Activated CD4-positive, alpha-beta T cell treated with anti-CD3 and anti-CD28 coated beads for 48 hours (primary cell): Measurements from ENCODE around the gene SNAP29.
"Not testable (repeated sequence)": the region's sequence is repeated elsewhere in the genome, so short reads cannot be mapped to it uniquely, and the experiment has no call there.

Source experiments
- DNase-seq: peaks from one replicate; pipeline ENCODE4 v3.0.0-alpha.2; 2020

SNAP29 gene

DNA sequence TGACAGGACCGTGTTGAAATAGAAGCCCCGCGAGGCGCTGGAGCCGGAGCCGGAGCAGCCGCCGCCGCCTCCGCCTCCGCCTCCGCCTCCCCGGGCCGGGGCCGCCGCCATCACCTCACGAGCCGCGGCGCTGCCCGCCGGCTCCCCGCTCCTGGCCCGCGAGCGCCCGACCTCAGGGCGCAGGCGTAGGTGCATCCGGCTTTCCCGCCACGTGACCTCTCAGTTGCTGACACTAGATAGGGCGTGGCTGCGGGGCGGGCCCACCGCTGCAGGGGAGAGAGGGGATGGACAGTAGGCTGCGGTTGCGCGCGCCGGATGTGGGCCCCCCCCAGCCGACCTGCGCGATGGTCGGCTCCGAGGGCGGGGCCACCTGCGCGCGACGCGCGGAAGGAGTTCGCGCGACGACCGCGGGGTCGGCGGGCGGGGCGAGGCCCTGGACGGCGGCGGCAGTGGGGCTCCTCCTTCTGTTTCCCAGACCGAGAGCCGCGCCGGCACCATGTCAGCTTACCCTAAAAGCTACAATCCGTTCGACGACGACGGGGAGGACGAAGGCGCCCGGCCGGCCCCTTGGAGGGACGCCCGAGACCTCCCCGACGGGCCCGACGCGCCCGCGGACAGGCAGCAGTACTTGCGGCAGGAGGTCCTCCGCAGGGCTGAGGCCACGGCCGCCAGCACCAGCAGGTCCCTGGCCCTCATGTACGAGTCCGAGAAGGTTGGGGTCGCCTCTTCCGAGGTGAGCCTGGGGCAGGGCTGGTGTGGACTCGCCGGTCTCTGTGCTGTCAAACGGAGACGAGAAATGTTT is at the start of gene SNAP29, which contains the start of gene PI4KA:
SNAP29 (plus strand) TSS at position 393 of the 802 bp plus-strand sequence; CDS start at position 497, 104 bp downstream.
PI4KA (minus strand) TSS at position 197 of the 802 bp plus-strand sequence; CDS start at position 111, 86 bp downstream.
- peak; percentile 99 for DNase-seq

DNA sequence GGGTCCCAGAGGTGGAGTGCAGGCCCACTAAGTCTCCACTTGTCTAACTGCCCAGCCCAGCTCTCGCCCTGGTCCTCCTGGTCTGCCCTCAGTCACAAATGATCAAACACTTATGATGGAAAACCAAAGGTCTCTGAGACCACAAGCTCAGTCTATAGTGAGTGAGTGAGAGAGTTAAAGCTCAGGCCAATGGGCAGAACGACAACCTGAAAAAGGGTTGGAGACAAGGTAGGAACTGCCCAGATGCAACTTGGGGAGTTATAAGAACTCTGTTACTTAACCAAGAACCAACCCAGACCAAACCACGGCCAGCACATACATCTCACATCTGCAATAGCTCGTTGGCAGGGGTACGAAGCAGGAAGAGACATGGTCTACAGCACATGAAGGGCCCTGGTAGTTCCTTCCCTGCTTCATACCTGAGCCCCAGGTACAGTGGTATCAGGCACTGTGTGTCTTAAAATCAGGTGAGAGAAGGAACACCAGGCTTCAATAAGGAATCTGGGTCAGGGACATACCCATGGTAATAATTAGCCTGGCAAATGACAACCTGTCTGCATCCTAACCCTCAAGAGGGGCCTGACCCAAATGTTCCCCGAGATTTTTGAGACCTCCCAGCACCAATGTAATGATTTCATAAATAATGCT is 49.1 kb upstream of the SNAP29 start:
- no peak for DNase-seq

DNA sequence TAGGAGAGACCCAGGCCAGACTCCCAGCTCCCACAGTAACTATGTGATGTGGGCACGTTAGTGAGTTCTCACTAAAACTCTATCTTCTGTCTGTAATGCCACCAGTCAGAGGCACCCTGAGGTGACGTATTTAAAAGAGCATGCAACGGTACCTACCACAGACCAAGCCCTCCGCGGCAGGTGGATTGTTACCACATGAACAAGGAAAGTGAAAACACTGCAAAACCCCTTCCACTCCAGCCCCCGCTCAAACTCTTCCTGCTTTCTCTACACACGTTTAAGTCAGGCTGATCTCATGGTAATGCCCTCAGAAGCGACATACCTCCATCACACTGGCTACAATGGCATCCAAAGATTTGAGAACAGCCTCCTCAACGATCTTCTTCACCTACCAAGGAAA is 48.2 kb upstream of the SNAP29 start:
- DNase-seq, result peak; percentile 39

DNA sequence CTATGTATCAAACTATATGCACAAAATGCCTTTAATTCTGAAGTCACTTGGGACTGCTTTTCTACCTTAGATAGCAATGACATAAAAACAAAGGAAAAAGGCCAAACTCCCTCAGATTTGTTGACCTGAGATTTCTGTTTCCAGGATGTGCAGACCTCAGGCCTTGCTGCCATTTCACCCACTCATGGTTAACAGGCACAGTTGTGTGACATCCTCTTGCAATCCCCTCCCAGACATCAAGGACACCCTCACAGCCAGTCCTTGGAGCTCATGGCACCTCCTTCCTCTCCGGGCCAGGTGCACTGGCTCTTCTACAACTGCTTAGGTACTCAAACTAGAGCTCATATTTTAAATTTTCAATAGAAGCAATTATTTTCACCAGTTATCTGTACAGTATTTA is 47.6 kb upstream of the SNAP29 start:
- DNase-seq, result no peak

DNA sequence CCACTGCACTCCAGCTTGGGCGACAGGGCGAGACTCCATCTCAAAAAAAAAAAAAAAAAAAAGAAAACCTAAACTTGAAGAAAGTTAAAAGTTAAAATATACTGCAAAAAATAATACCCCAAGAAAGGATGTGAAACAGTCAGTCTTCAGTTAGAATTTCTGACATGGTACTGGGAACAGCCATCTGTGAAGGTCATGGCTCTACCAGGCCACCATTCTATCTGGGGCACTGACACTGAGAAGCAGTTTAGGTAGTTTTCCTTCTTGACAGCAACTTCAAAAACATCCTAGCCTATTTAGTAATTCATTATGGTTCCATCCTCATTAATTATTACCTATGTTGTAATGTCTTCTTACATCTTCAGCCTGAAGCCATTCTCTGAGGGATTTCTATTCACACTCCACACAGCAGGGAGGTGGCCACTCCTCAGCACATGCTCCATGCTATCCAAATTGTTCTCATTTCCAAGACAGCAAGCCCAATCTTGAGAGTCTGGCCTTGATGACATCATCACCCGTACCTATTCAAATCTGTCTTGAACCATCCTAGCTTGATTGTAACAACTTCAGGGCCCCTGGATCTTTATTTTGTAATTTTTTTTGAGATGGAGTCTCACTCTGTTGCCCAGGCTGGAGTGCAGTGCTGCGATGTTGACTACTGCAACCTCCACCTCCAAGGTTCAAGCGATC is 46.7 kb upstream of the SNAP29 start:
- no peak for DNase-seq

DNA sequence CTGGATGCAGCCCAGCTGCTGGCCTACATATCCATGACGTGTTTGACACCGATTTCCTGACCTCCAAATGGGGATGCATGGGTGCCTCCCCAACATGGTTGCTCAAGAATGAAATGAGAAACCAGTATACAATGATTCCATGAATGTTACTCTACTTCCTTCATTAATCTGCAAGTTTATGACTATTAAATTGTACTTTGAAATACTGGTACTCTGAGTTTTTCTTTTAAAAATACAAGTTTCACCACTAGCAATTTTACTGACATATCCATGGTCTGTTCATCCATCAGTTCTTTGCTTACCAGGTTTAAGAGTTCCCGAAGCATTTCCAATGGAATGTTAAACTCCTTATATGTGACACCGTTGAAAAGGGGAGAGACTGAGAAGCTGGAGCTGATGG is 45.8 kb upstream of the SNAP29 start:
- DNase-seq, result no peak

DNA sequence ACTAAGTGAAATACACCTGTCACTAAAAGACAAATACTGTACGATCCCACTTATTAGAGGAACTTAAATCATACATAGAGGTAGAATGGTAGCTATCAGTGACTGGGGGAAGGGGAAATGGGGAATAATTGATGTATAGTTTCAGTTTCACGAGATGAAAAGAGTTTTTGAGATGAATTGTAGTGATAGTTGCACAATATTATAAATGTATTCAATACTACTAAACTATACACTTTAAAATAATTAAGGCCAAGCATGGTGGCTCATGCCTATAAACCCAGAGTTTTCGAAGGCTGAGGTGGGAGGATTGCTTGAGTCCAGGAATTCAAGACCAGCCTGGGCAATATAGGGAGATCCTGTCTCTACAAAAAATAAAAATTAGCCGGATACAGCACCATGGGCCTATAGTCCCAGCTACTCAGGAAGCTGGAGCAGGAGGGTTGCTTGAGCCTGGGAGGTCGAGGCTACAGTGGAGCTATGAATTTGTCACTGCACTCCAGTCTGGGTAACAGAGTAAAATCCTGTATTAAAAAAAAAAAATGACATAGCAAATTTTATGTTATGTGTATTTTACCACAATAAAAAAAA is 44.5 kb upstream of the SNAP29 start:
- no peak for DNase-seq

DNA sequence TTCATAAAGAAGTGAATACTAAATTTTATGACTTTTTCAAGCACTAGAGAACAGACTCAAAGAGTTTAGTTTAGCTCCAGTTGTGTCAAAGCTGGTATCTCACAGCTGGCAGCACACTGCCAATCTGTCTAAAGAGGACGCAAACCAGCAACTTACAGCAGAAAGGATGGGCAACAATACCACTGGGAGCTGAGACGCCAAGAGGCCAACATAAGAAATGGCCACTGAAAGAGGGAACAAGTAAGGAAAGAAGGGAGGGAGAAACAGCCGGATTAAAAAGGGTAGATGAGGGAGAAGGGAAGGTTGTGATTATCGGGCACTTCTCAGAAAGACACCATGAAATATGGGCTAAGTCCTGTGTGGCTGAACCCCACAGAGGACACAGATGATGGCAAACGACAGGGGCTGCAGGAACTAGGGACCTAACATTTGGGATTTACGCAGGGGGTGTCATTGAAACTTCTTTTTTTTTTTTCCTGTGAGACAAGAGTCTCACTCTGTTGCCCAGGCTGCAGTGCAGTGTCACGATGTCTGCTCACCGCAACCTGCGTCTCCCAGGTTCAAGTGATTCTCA is 43.2 kb upstream of the SNAP29 start:
- DNase-seq, result no peak

DNA sequence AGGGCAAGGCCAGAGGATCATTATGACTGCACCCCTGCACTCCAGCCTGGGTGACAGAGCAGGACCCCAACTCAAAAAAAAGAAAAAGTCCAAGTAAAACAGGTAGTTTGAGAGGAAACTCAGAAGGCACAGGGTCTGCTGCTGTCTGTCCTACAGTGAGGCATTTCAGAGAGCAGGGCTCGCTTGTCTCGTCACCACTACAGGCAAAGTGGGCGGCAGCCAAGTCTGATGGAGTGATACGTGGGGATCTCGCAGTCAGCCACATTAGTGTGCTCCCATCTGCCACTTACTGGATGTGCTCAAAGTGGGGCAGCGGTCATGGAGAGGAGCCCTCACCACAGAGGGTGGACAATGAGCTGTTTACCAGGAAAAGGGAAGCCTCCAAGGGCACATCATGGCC is 42.2 kb upstream of the SNAP29 start:
- no peak for DNase-seq

DNA sequence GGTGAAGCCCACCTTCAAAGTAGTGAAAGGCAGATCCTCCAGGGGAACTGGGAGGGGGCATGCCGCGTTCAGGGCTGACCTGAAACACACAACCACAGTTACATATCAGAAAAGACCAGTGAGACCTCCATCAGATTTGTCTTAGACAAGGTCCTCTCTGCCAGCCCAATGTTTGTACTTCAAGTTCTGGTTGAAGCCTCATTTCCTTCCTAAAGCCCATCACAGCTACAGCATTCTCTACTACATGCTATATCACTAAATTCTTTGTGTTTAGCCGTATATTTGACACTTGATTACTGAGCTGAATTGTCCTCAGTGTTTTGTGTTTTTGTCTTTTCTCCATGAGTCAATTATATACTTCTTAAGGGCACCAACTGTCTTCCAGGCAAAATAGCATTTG is 40.3 kb upstream of the SNAP29 start:
- DNase-seq, result no peak

DNA sequence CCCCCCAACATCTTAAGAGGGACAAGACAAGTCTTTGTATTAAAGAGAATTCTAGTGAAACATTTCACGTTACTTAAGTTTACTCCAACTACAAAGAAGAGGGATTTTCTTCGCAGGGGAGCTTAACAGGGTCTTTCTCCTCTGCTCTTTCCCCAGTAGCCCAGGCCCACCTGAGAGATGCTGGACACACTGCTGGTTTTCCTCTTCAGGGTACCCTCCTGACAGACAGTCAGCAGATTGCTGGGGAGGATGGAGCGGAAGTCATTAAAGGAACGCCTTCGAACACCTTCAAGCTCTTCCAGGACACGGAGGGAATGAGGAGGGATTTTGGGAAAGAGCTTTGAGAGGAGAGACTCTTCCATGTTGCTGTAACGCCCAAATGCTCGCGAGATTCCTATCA is 39.3 kb upstream of the SNAP29 start:
- no peak for DNase-seq

DNA sequence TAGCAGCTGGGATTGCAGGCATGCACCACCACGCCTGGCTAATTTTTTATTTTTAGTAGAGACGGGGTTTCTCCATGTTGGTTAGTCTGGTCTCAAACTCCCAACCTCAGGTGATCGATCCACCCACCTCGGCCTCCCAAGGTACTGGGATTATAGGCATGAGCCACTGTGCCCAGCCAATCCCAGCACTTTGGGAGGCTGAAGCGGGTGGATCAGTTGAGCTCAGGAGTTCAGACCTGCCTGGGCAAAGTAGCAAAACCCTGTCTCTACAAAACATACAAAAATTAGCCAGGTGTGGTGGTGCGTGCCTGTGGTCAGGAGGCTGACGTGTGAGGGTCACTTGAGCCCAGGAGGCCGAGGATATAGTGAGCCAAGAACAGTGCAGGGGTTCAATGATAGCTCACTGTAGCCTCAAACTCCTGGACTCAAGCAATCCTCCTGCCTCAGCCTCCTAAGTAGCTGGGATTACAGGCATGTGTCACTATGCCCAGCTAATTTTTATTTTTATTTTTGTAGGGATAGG is 37.0 kb upstream of the SNAP29 start:
- not testable (repeated sequence) for DNase-seq

DNA sequence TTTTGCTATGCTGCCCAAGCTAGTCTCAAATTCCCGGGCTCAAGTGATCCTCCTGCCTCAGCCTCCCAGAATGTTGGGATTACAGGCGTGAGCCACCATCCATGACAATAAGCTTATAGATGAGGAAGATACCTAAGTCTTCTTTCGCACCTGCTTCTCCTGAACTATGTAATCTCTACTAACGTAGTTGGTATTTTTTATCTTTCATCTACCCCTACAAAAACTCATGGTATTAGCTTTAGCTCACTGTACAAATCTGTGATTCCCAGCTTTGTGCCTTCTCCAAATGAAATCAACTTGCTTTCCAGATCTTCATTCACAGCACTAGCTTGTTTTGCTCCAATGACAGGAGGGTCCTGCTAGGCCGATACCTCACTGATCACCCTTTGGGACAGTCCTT is 36.6 kb upstream of the SNAP29 start:
- DNase-seq, result no peak

DNA sequence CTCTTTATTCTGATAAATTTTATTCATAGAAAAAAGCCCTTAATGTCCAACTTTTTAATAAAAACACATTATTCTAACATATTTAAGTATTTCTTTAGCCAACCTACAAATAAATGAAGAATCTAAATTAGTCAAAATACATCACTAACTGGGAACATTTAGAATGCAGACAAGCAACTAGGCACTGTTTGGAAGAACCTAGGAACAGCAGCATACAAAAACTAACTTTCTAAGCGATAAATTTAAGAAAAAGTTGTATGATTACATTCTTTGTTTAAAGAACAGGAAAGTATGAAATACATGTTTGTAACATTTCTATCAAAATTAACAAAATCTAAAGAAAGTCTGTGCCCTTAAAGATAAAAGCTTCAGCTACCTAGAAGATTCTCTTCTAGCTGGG is 35.5 kb upstream of the SNAP29 start:
- DNase-seq, result no peak

DNA sequence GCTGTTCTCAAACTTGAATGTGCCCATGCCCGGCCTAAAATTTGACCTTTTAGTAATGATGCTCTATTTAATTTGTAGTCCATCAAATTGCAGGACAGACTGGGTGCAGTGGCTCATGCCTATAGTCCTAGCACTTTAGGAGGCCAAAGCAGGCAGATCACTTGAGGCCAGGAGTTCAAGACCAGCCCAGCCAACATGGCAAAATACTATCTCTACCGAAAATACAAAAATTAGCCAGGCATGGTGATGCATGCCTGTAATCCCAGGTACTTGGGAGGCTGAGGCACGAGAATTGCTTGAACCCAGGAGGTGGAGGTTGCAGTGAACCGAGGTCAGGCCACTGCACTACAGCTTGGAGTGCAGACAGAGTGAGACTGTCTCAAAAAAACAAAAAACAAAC is 33.6 kb upstream of the SNAP29 start:
- DNase-seq, result not testable (repeated sequence)

DNA sequence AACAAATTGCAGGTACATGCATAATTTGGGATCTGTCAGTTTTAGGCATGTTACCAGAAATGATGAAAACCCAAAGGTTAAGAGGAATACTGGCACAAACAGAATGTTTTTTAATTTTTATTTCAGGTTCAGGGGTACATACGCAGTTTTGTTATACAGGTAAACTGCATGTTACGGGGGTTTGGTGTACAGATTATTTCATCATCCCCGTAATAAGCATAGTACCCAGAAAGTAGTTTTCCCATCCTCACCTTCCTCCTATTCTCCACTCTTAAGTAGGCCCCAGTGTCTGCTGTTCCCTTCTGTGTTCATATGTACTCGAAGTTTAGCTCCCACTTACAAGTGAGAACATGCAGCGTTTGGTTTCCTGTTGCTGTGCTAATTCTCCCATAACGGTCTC is 33.2 kb upstream of the SNAP29 start:
- DNase-seq, result no peak

DNA sequence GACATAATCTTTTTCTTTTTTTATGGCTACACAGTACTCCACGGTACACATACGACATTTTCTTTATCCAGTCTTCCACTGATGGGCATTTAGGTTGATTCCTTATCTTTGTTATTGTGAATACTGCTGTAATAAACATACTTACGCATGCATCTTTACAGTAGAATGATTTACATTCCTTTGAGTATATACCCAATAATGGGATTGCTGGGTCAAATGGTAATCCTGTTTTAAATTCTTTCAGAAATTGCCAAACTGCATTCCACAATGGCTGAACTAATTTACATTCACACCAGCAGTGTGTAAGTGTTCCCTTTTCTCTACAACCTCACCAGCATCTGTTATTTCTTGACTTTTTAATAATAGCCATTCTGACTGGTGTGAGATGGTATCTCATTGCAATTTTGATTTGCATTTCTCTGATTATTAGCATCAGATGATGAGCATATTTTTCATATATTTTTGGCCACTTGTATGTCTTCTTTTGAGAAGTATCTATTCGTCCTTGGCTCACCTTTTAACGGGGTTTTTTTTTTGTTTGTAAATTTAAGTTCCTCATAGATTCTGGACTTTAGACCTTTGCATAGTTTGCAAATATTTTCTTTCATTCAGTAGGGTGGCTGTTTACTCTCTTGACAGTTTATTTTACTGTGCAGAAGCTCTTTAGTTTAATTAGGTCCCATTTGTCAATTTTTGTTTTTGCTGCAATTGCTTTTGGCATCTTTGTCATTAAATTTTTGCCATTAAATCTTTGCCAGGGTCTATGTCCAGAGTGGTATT is 32.2 kb upstream of the SNAP29 start:
- DNase-seq, result not testable (repeated sequence)

DNA sequence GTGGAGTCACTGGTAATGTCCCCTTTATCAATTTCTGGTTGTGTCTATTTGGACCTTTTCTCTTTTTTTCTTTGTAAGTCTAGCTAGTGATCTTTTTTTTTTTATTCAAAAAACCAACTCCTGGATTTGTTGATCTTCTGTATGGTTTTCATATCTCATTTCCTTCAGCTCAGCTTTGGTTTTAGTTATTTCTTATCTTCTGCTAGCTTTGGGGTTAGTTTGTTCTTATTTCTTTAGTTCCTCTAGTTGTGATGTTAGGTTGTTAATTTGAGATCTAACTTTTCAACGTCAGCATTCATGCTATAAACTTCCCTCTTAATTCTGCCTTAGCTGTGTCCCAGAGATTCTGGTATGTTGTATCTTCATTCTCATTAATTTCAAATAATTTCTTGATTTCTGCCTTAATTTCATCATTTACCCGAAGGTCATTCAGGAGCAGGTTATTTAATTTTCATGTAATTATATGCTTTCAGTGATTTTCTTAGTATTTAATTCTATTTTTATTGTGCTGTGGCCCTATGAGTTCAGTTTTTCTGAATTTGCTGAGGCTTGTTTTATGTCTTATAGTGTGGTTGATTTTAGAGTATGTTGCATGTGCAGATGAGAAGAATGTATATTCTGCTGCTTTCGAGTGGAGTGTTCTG is 29.2 kb upstream of the SNAP29 start:
- DNase-seq, result no peak

DNA sequence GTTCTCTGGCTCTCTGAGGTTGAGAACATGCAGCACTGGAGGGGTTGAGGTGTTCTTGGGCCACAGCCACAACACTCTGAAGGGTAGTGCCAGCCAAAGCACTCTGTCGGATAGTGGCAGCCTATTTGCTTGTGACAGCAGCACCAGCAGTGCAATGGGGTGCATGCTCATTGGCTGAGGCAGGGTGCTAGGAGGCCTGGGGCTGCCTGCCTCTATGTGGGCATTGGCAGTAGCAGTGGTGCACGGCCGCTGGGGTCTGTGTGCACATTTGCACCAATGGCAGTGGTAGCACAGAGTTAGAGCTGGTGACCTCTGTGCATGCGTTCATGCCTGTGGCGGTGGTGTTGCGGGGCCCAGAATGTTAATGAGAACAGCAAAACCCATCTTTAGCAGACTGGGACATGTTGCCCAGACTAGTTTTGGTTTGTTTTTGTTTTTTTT is 25.6 kb upstream of the SNAP29 start:
- DNase-seq, result no peak

DNA sequence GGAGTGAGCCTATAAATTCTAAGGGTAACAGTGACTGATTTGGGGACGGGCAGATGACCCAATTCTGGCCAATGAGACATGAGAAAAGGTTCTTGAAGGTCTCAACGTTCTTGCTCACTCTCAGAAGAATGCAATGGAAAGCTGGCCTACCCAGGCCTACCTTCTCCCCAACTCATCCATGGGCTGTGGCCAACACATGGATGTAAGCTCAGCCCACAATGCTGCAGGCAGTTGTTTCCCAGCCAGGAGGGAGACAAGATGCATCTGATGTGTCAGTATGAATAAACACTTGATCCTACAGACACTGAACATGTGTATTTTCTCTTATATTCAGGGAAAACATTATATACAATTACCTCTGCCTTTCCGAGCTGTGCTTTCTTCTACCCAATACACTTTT is 24.6 kb upstream of the SNAP29 start:
- DNase-seq, result no peak

DNA sequence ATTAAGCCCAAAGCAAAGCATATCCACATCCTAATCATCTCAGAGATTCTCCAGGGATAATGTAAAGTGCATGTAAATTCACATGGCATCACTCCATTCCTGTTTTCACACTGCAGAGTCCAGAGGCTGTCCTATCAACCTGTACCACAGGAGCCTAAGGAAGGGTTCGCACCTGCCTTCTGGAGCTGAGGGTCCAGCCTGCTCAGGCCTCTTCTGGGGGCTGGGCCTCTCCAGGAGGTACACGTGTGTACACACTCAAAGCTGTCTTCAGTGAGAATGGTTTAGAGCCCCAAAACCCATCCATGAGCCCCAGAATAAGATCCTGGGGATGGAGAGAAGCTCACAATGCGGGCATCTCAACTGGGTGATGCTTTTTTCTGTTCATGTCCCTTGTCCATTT is 24.1 kb upstream of the SNAP29 start:
- DNase-seq, result no peak
